A673 (cell line): Measurements from ENCODE around the gene F13A1. TPM values are rescaled to one million over a fixed set of nuclear protein-coding genes. Genes with fewer than 3 reads are reported as not detected.

Source experiments
- BruUV-seq: library from RNA; stranded (reverse); fragments of 400-500 nt; replicated peaks from 2 replicates; lab custom pipeline; 2021; lab: Mats Ljungman, UMichigan
- CTCF ChIA-PET: fragments of 300-600 bp; sonication (Branson Sonifier 250); formaldehyde crosslinking; loops from one replicate; lab custom pipeline; 2022; ENCODE audit warnings: antibody characterized with exemption; lab: Charles Lee
- POLR2A ChIA-PET: fragments of 300-600 bp; sonication (Branson Sonifier 250); formaldehyde crosslinking; loops from one replicate; lab custom pipeline; 2022; ENCODE audit warnings: antibody characterized with exemption; ENCODE audit not compliant: low non-redundant PET; lab: Charles Lee
- DNase-seq: peaks from one replicate; pipeline ENCODE4 v3.0.0-alpha.2; 2015; ENCODE audit warnings: low spot score
- H3K27ac ChIP-seq: fragments of 200-600 bp; sonication (generic); 2 replicates; pipeline ENCODE4 v1.5.1; 2016; ENCODE audit warnings: mixed run types, low read depth, mild to moderate bottlenecking, mixed read lengths, antibody characterized with exemption, low read length; ENCODE audit not compliant: poor library complexity, severe bottlenecking
- H3K27me3 ChIP-seq: fragments of 200-600 bp; sonication (generic); replicated peaks from 2 replicates; pipeline ENCODE4 v1.6.1; 2017; ENCODE audit warnings: mixed run types, low read depth, mild to moderate bottlenecking, mixed read lengths, antibody characterized with exemption, low read length; ENCODE audit not compliant: insufficient read depth, poor library complexity
- H3K36me3 ChIP-seq: fragments of 200-600 bp; sonication (generic); 2 replicates; pipeline ENCODE4 v1.6.1; 2016; ENCODE audit warnings: mixed run types, mild to moderate bottlenecking, mixed read lengths, antibody characterized with exemption, low read length; ENCODE audit not compliant: insufficient read depth, poor library complexity, severe bottlenecking
- H3K4me1 ChIP-seq: fragments of 200-600 bp; sonication (generic); 2 replicates; pipeline ENCODE4 v1.6.1; 2017; ENCODE audit warnings: mixed run types, mild to moderate bottlenecking, mixed read lengths, antibody characterized with exemption, low read length; ENCODE audit not compliant: insufficient read depth, poor library complexity, severe bottlenecking
- H3K4me3 ChIP-seq: fragments of 200-600 bp; sonication (generic); 2 replicates; pipeline ENCODE4 v1.5.1; 2016; ENCODE audit warnings: low read depth, mixed run types, mild to moderate bottlenecking, mixed read lengths, low read length; ENCODE audit not compliant: poor library complexity, severe bottlenecking
- H3K9me3 ChIP-seq: fragments of 200-600 bp; sonication (generic); 2 replicates; pipeline ENCODE4 v1.6.1; 2016; ENCODE audit warnings: mixed run types, low read depth, mild to moderate bottlenecking, mixed read lengths, antibody characterized with exemption, low read length; ENCODE audit not compliant: poor library complexity, severe bottlenecking
- CTCF ChIP-seq: fragments of 300-800, 200-600 bp; sonication (generic); conservative IDR thresholded peaks from 2 replicates; pipeline ENCODE4 v1.5.1; 2017; ENCODE audit warnings: low read depth, mild to moderate bottlenecking, antibody characterized with exemption, low read length, moderate library complexity, mixed read lengths
- EZH2 ChIP-seq: fragments of 200-600 bp; sonication (generic); IDR thresholded peaks from 2 replicates; pipeline ENCODE4 v1.6.1; 2017; ENCODE audit warnings: borderline replicate concordance, low read depth, mild to moderate bottlenecking, mixed read lengths, antibody characterized with exemption, low read length; ENCODE audit not compliant: poor library complexity, severe bottlenecking
- intact Hi-C: fragments of 100-400 bp; cut with micrococcal nuclease; formaldehyde crosslinking; loops from one replicate; pipeline ENCODE4 v1.10.0; 2022; ENCODE audit not compliant: unreplicated experiment
- total RNA-seq: library from RNA; stranded (reverse); gene quantifications from 2 replicates; pipeline ENCODE4 v1.2.3, GENCODE V29; 2021

The F13A1 gene
- total RNA-seq, 1 experiment from 2014 or later, result not detected

- Histone ChIP-seq H3K9me3 (no peaks in the 10 kb centered on the region), H3K4me3 (no peak overlapping the region), H3K4me1 (no peaks in the 10 kb centered on the region), H3K36me3 (no peaks in the 10 kb centered on the region), H3K27me3 (peaks cover 8% of the 10 kb centered on the region), H3K27ac (no peak overlapping the region)
- peak; percentile 61 for DNase-seq
- POLR2A ChIA-PET, result no interaction called here
- intact Hi-C loops, result loop anchor here (5.0 to 10.0 kb wide), 2 partner anchors 93 to 270 kb away; no protein-coding TSS in a partner anchor
- CTCF ChIA-PET, result interaction anchor here (1.0 to 1.2 kb wide), 2 partner anchors 142 to 273 kb away, joined by 3 to 4 read pairs; no protein-coding TSS in a partner anchor
- TF ChIP-seq EZH2 (no peak), CTCF (peak; percentile 75)
- BruUV-seq, result no TSS peak
These were observed 98.5 kb downstream of the F13A1 start for GRCh38 chr6:6221787-6222535.

- CTCF ChIA-PET, result no interaction called here
- no TSS peak for BruUV-seq
- Histone ChIP-seq H3K27me3 (peaks cover 8% of the 10 kb centered on the region), H3K4me1 (no peaks in the 10 kb centered on the region), H3K27ac (no peak overlapping the region), H3K36me3 (no peaks in the 10 kb centered on the region), H3K9me3 (no peaks in the 10 kb centered on the region), H3K4me3 (no peak overlapping the region)
- intact Hi-C loops, result loop anchor here (5.0 to 10.0 kb wide), 2 partner anchors 94 to 272 kb away; no protein-coding TSS in a partner anchor
- POLR2A ChIA-PET, result no interaction called here
- DNase-seq, result peak; percentile 15
- TF ChIP-seq CTCF (peak; percentile 49; the same call in 1 of the 2 replicates), EZH2 (no peak)
These were observed 99.7 kb downstream of the F13A1 start for GRCh38 chr6:6220718-6221117.

- intact Hi-C loops, result loop anchor here (5.0 to 10.0 kb wide), 2 partner anchors 95 to 273 kb away; no protein-coding TSS in a partner anchor
- H3K36me3 ChIP-seq, result no peaks in the 10 kb centered on the region
- H3K4me3 ChIP-seq, result no peak overlapping the region
- no peak overlapping the region for H3K27ac ChIP-seq
- CTCF ChIA-PET, result no interaction called here
- no peak for DNase-seq
- no peaks in the 10 kb centered on the region for H3K9me3 ChIP-seq
- peaks cover 8% of the 10 kb centered on the region for H3K27me3 ChIP-seq
- TF ChIP-seq EZH2 (no peak), CTCF (no peak)
- no TSS peak for BruUV-seq
- H3K4me1 ChIP-seq, result no peaks in the 10 kb centered on the region
- POLR2A ChIA-PET, result no interaction called here
These were observed 100.7 kb downstream of the F13A1 start for GRCh38 chr6:6219716-6220115.
